GM21529 (cell line): Measurements from ENCODE around the gene FXYD7.
"Not testable (repeated sequence)": the region's sequence is repeated elsewhere in the genome, so short reads cannot be mapped to it uniquely, and the experiment has no call there.

Experiments
- ATAC-seq: cut with Tn5 transposase; IDR thresholded peaks from one replicate; pipeline ENCODE4 v1.9.1; 2021; ENCODE audit not compliant: unreplicated experiment

Gene FXYD7

GRCh38 chr19:35125749-35126623, 17.1 kb upstream of the FXYD7 start:
- no peak for ATAC-seq

GRCh38 chr19:35126624-35126959, 16.5 kb upstream of the FXYD7 start:
- no peak for ATAC-seq

- no peak for ATAC-seq
Measured at GRCh38 chr19:35127871-35128270, 15.2 kb upstream of the FXYD7 start.

- ATAC-seq, result no peak
Measured at GRCh38 chr19:35128398-35129057, 14.5 kb upstream of the FXYD7 start.

- ATAC-seq, result not testable (repeated sequence)
Measured at GRCh38 chr19:35129724-35130274, 13.3 kb upstream of the FXYD7 start.

- ATAC-seq, result no peak
Measured at GRCh38 chr19:35130761-35131720, 12.0 kb upstream of the FXYD7 start.

- no peak for ATAC-seq
Measured at GRCh38 chr19:35132254-35132653, 10.8 kb upstream of the FXYD7 start.

GRCh38 chr19:35133826-35134225, 9.2 kb upstream of the FXYD7 start:
- ATAC-seq, result no peak

GRCh38 chr19:35134601-35135242, 8.3 kb upstream of the FXYD7 start, which contains the start of gene LGI4:
TSS of gene LGI4 (minus strand) at chr19:35135059. CDS start at chr19:35134680, 379 bp downstream.
- no peak for ATAC-seq

GRCh38 chr19:35135389-35135909, 7.6 kb upstream of the FXYD7 start:
- ATAC-seq, result no peak

GRCh38 chr19:35136231-35136630, 6.8 kb upstream of the FXYD7 start:
- ATAC-seq, result no peak

- no peak for ATAC-seq
Measured at GRCh38 chr19:35136977-35137702, 5.9 kb upstream of the FXYD7 start.

GRCh38 chr19:35138305-35138892, 4.7 kb upstream of the FXYD7 start, which contains the start of gene FXYD1:
TSS of gene FXYD1 (plus strand) at chr19:35138824. CDS start at chr19:35140080, 1,256 bp downstream.
- ATAC-seq, result no peak

- no peak for ATAC-seq
Measured at GRCh38 chr19:35140207-35140961, 2.7 kb upstream of the FXYD7 start.

GRCh38 chr19:35140962-35141836, 1.9 kb upstream of the FXYD7 start:
- peak; percentile 68 for ATAC-seq

- ATAC-seq, result no peak
Measured at GRCh38 chr19:35141837-35142605, 1.0 kb upstream of the FXYD7 start.
